Omental fat pad (tissue), 4 donors: ENCODE data around the gene PRXL2C. TPM values are rescaled to one million over a fixed set of nuclear protein-coding genes. Genes with fewer than 3 reads are reported as not detected.

Experiments used
- total RNA-seq, 4 donors: library from RNA; depleted of rRNA; stranded (reverse); fragments of >200 nt; gene quantifications; one replicate each; pipeline ENCODE4 v1.1.0, GENCODE V29; 2016

The PRXL2C gene
- total RNA-seq, 4 donors from 2014 or later, result 16.2 to 31.3 (median 28.0) TPM

Other genes starting within 250 kb of the PRXL2C start
- 1 to 10 TPM in 3 of 4 donors, under 1 TPM in 1; 0.50 to 2.7 (median 1.9) TPM for gene ZNF367, start 236.9 kb downstream of the PRXL2C start, total RNA-seq
- 10 to 100 TPM in 3 of 4 donors, 1 to 10 TPM in 1; 9.2 to 23.4 (median 14.2) TPM for gene HABP4, start 205.1 kb downstream of the PRXL2C start, total RNA-seq
- gene CDC14B, start 35.5 kb downstream of the PRXL2C start, total RNA-seq, result 10 to 100 TPM; 14.4 to 40.5 (median 21.5) TPM
- 10 to 100 TPM in 2 of 4 donors, 1 to 10 TPM in 2; 5.2 to 14.2 (median 10.4) TPM for gene ZNF510, start 122.8 kb upstream of the PRXL2C start, total RNA-seq
- gene ZNF782, start 199.2 kb upstream of the PRXL2C start, total RNA-seq, result 10 to 100 TPM in 1 of 4 donors, 1 to 10 TPM in 3; 5.8 to 13.6 (median 6.7) TPM